Rectal smooth muscle tissue (tissue), 1 donor: ENCODE data around the gene FUCA2.
"Not testable (repeated sequence)": the region's sequence is repeated elsewhere in the genome, so short reads cannot be mapped to it uniquely, and the experiment has no call there.

ENCODE experiments used
- H3K27ac ChIP-seq: one replicate; pipeline ENCODE4 v1.7.0; 2013; ENCODE audit warnings: low read depth, low read length, inconsistent platforms
- H3K27me3 ChIP-seq: one replicate; pipeline ENCODE4 v1.7.0; 2013; ENCODE audit warnings: low read length; ENCODE audit not compliant: control insufficient read depth, insufficient read depth
- H3K36me3 ChIP-seq: one replicate; pipeline ENCODE4 v1.7.0; 2013; ENCODE audit warnings: low read length; ENCODE audit not compliant: control insufficient read depth, insufficient read depth
- H3K4me1 ChIP-seq: one replicate; pipeline ENCODE4 v1.7.0; 2013; ENCODE audit warnings: low read length; ENCODE audit not compliant: control insufficient read depth, insufficient read depth
- H3K4me3 ChIP-seq: one replicate; pipeline ENCODE4 v1.7.0; 2013; ENCODE audit warnings: low read length
- H3K9ac ChIP-seq: one replicate; pipeline ENCODE4 v1.7.0; 2013; ENCODE audit warnings: low read length

Gene FUCA2

DNA sequence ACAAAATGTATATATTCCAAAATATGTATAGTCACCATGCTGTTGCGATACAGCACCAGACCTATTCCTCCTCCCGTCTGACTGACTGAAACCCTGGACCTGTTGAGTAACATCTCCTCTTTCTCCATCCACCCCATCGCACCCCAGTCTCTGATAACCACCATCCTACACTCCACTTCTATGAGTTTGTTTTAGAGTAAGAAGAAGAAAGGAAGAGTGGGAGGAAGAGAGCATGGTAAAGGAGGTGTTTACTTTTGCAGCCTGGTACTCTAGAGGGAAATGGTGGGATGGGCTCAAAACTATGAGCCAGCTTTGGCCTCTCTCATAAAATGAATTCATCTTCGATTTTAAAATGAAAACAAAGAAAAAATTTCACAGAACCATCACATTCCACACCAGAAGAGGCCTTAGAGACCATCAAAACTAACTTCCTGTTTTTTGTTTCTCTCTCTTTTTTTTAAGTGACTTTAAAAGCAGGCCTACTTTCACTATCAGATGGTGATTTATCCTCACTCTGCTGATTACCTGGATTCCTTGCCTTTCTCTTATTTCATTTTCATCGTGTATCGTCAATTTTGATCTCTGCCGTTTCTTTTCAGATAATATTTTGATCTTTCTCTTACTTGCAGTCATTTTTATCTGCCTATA is 16.8 kb upstream of the FUCA2 start:
- H3K27ac ChIP-seq, result no peak overlapping the region
- no peaks in the 10 kb centered on the region for H3K4me1 ChIP-seq
- H3K9ac ChIP-seq, result no peak overlapping the region
- no peaks in the 10 kb centered on the region for H3K27me3 ChIP-seq
- H3K4me3 ChIP-seq, result no peak overlapping the region
- H3K36me3 ChIP-seq, result no peaks in the 10 kb centered on the region

DNA sequence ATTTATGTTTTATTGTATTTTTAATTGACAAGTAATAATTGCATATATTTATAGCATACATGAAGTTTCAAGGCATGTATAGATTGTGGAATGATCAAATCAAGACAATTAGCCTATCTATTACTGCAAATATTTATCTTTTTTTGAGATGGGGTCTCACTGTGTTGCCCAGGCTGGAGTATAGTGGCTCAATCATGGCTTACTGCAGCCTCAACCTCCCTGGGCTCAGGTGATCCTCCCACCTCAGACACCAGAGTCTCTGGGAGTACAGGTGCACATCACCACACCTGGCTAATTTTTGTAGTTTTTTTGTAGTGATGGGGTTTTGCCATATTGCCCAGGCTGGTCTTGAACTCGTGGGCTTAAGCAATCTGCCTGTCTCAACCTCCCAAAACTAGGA is 16.2 kb upstream of the FUCA2 start:
- H3K36me3 ChIP-seq, result no peaks in the 10 kb centered on the region
- no peaks in the 10 kb centered on the region for H3K4me1 ChIP-seq
- no peak overlapping the region for H3K9ac ChIP-seq
- no peaks in the 10 kb centered on the region for H3K27me3 ChIP-seq
- no peak overlapping the region for H3K4me3 ChIP-seq
- H3K27ac ChIP-seq, result no peak overlapping the region

DNA sequence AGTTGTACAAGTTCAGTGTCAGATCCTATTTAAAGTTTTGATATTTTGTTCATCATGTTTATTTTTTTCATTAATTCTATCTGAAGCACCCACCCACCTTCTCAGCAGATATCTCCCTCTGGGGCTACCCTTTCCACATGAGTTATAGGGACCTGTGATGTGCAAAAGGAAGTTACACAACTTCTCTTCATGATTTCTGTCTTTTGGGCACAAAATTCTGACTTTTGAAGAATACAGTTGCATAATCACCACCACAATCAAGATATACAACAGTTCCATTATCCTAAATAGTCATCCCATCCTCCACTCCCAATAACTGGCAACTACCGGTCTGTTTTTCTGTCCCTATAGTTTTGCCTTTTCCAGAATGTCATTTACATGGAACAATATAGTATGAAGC is 13.8 kb upstream of the FUCA2 start:
- no peak overlapping the region for H3K9ac ChIP-seq
- H3K27ac ChIP-seq, result no peak overlapping the region
- H3K4me3 ChIP-seq, result no peak overlapping the region
- no peaks in the 10 kb centered on the region for H3K4me1 ChIP-seq
- H3K36me3 ChIP-seq, result no peaks in the 10 kb centered on the region
- no peaks in the 10 kb centered on the region for H3K27me3 ChIP-seq

DNA sequence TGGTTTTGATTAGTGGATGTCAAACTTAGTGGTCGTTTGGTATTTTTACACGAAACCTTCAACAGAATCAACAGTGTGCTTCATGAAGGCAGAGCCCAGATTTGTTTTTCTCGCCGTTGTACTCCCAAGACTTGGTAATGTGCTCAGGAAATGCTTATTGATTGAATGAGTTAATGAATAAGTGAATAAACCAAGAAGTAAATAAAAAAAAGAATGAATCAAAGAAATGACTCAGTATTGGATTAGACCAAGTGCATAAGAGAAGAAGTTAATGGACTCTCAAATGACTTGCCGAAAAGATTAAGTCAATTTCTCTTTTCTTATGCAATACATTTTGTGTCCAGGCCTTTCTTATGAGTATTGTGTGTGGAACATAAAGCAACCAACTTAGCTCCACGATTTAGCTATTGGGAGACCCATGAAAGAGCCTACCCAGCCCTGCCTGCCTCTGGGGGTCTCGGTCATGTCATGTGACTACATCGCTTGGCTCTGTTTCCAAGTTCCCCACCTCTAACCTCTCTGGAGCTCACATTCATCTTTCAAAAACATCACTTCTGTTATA is 10.6 kb upstream of the FUCA2 start:
- no peaks in the 10 kb centered on the region for H3K36me3 ChIP-seq
- H3K9ac ChIP-seq, result no peak overlapping the region
- H3K27ac ChIP-seq, result no peak overlapping the region
- no peaks in the 10 kb centered on the region for H3K27me3 ChIP-seq
- no peak overlapping the region for H3K4me3 ChIP-seq
- H3K4me1 ChIP-seq, result no peaks in the 10 kb centered on the region

DNA sequence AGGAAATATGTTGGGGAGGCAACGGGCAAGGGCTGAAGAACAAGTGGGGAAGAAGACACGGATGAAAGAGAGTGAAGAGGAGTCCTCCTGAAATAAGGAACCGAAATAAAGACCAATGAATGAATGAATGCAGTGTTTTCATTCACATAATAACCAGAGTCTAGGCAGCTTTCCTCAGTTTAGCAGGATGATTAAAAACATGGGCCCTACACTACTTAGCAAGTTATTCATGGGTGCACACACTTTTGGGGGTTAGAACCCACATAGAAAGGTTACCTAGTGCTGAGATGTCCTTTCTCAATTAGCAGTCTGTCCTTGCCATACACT is 5.9 kb upstream of the FUCA2 start:
- Histone ChIP-seq H3K27ac (no peak overlapping the region), H3K9ac (no peak overlapping the region), H3K4me3 (no peak overlapping the region), H3K27me3 (no peaks in the 10 kb centered on the region), H3K4me1 (peaks cover 6% of the 10 kb centered on the region), H3K36me3 (no peaks in the 10 kb centered on the region)

DNA sequence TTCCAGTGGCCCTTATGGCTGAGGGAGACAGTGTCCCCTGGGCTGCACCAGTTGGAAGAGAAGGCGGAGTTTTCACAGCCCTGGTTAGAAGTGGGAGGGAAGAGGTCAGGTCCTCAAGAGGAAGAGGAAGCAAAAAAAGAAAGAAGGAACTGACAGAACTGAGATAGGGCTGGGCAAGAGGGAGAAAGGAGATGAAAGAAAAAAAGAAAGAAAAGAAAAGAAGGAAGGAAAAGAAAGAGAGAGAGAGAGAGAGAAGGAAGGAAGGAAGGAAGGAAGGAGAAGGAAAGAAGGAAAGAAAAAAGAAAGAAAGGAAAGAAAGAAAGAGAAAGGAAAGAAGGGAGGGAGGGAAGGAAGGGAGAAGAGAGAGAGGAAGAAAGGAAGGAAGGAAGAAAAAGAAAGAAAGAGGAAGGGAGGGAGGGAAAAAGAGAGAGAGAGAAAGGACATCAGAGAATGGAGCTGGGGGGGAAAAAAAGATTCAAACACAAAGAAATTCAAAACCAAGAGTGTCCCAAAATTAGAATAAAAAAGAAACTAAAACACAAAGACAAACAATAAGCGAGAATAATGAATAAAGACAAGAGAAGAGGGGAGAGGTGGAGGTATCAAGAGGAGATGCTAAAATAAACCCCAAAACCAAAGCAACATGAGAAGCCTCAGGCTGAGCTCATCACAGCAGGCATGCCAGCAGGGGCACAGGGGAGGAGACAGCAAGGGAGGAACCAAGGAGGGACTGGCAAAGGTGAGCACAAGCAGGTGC is 5.3 kb upstream of the FUCA2 start:
- Histone ChIP-seq H3K4me1 (peaks cover 8% of the 10 kb centered on the region), H3K9ac (no peak overlapping the region), H3K27ac (no peak overlapping the region), H3K27me3 (no peaks in the 10 kb centered on the region), H3K4me3 (no peak overlapping the region), H3K36me3 (no peaks in the 10 kb centered on the region)

DNA sequence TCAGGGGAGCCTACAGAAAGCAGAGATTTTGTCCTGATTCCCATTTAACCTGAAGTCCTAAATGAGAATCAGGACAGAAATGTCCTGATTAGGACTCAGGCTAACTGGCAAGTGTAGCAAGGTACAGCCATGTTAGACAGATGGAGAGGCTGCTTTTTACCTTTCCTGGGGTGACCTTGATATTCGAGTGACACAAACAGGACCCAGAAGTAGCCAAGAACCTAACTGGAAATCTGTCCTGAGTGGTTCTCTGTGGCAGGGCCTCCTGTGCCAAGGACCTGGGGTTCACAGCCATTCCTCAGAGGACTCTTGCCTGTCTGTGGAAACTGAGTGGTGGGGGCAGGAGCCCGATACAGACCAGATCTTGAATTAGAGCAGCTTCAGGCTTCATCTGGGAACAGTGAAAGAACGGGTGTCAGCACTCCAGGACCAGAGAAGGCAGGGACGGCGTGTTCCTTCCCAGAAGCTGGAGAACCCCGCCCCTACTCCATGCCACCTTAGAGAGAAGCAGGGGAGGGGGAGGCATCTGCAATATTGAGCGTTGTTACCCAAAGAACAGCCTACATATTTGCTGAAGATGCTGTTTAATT is 4.3 kb upstream of the FUCA2 start:
- Histone ChIP-seq H3K27ac (no peak overlapping the region), H3K27me3 (no peaks in the 10 kb centered on the region), H3K4me3 (no peak overlapping the region), H3K9ac (no peak overlapping the region), H3K4me1 (peaks cover 9% of the 10 kb centered on the region), H3K36me3 (no peaks in the 10 kb centered on the region)

DNA sequence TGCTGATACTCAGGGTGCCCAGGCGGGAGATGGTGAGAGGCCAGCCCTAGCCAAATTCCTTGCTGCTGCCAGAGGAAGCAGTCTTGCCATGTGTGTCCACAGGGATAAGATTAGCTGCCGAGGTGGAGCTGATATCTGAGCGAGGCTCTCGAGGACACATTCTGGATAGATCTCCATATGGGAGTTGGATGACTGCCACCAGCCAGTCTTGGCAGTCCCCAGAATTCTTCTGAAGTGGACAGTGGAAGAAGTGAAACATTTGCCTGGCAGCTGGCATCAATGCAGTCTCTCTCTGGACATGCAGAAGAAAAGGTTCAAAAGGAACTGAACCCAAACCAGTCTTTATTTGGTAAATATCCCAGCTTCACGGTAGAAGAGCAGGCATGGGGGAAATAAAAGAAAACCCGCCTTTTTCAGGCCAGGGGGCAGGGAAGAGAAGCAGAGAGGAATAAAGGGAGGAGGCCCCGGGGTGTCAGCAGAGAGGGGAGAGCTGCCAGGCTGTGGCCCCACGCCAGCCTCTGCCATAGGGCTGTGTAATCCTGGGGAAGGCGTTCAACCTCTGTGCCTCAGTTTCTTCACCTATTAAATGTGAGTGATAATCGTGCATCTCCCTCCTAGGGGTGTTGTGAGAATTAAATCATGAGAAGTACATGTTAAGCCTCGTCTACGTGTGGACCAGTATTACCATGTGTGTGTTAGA is 3.7 kb upstream of the FUCA2 start:
- H3K4me1 ChIP-seq, result peaks cover 9% of the 10 kb centered on the region
- no peaks in the 10 kb centered on the region for H3K27me3 ChIP-seq
- H3K9ac ChIP-seq, result no peak overlapping the region
- H3K36me3 ChIP-seq, result no peaks in the 10 kb centered on the region
- H3K4me3 ChIP-seq, result no peak overlapping the region
- no peak overlapping the region for H3K27ac ChIP-seq

DNA sequence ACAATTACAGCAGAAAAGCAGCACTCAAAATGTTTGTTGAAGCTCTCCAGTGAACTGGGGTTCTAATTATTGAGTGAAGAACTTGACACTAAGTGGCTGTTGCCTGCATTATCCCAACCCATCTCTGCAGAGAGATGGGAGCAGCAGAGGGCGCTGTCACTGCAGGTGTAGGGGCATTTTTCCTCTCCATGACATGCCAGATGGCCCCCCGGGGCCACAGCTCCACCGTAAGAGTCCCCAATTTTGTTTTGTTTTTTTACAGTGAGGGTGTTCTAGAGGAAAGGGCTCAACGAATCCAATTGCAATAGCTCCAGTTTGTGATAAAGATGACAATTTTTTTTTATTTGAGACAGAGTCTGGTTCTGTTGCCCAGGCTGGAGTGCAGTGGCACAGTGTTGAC is 1.9 kb upstream of the FUCA2 start:
- Histone ChIP-seq H3K4me1 (peaks cover 9% of the 10 kb centered on the region), H3K9ac (no peak overlapping the region), H3K36me3 (no peaks in the 10 kb centered on the region), H3K4me3 (no peak overlapping the region), H3K27me3 (no peaks in the 10 kb centered on the region), H3K27ac (no peak overlapping the region)

DNA sequence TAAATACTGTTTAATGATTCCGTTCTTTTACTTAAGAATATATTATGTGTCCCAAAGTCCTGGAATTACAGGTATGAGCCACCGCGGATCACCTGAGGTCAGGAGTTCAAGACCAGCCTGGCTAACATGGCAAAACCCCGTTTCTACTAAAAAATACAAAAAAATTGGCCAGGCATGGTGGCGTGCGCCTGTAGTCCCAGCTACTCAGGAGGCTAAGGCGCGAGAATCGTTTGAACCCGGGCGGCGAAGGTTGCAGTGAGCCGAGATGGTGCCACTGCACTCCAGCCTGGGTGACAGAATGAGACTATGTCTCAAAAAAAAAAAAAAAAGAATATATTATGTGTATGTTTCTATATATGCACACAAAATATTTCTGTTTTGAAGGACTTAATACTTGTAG is 1.2 kb downstream of the FUCA2 start:
- peak overlapping the region; percentile 79 for H3K4me3 ChIP-seq
- not testable (repeated sequence) for H3K9ac ChIP-seq, H3K36me3 ChIP-seq, H3K27ac ChIP-seq, H3K4me1 ChIP-seq, H3K27me3 ChIP-seq

DNA sequence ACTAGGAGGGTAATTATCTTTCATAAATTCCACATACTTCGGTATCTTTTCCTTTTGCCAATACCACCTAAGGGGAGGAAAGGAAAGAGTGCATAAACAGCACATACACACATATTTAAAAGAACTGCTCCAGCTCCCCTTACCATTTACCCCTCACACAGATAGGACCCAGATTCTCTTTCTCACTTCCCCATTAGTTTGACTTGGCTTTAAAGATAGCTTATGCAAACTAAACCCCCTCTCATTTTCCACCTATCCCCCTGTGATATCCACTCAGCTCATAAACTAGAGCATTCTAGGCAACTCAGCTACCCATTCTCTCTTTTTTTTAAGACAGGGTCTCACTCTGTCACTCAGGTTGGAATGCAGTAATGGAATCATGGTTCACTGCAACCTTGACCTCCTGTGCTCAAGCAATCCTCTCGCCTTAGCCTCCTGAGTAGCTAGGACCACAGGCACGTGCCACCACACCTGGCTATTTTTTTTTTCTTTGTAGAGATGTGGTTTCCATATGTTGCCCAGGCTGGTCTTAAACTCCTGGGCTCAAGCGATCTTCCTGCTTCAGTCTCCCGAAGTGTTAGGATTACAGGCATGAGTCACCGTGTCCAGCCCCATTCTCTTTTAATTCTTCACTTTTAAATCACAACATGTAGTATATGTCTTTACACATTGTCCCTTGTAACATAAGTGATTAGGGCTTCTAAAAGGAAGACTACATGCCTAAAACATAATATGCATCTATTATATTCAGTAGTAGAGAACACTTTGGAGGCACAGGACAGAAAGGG is 4.0 kb downstream of the FUCA2 start:
- no peak overlapping the region for H3K9ac ChIP-seq
- no peak overlapping the region for H3K27ac ChIP-seq
- no peak overlapping the region for H3K4me3 ChIP-seq
- peaks cover 3% of the 10 kb centered on the region for H3K36me3 ChIP-seq
- H3K27me3 ChIP-seq, result no peaks in the 10 kb centered on the region
- peaks cover 3% of the 10 kb centered on the region for H3K4me1 ChIP-seq

DNA sequence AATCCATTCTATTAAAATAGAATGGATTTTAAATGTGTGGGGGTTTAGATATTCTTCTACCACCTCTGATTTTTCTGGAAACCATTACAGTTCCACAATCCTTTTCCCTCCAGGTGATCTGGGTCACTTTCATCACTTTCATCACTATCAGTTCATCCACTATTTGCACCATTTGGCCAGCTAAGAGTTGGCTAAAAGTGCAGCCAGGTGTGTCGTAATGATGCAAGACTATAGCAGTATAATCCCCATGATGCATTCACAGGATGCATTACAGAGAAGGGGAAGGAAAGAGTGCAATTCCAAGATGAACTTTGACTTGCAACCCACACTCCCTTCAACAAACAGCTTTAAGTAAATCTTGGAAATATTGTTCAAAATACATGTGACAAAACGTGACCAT is 4.9 kb downstream of the FUCA2 start:
- Histone ChIP-seq H3K27ac (no peak overlapping the region), H3K4me3 (no peak overlapping the region), H3K4me1 (no peaks in the 10 kb centered on the region), H3K36me3 (peaks cover 3% of the 10 kb centered on the region), H3K27me3 (no peaks in the 10 kb centered on the region), H3K9ac (no peak overlapping the region)
